ENCODE measurements around the gene NID1. TPM values are rescaled to one million over a fixed set of nuclear protein-coding genes. Genes with fewer than 3 reads are reported as not detected.
A peak's percentile ranks its signal among the peaks of the same experiment; 100 is the strongest.
"Not testable (repeated sequence)": the region's sequence is repeated elsewhere in the genome, so short reads cannot be mapped to it uniquely, and the experiment has no call there.

Gene NID1
- polyA plus RNA-seq, 1 donor: 230 TPM

- no peak for DNase-seq (ENCODE audit: low read depth)
Measured at GRCh38 chr1:236092899-236093298, 28.0 kb upstream of the NID1 start.

GRCh38 chr1:236091933-236092318 is 27.0 kb upstream of the NID1 start:
- no peak for DNase-seq (ENCODE audit: low read depth)

- DNase-seq (ENCODE audit: low read depth): no peak
Measured at GRCh38 chr1:236090741-236091147, 25.9 kb upstream of the NID1 start.

GRCh38 chr1:236089046-236089773 is 24.3 kb upstream of the NID1 start:
- no peak for DNase-seq (ENCODE audit: low read depth)

GRCh38 chr1:236086537-236086936 is 21.6 kb upstream of the NID1 start:
- DNase-seq (ENCODE audit: low read depth): no peak

- DNase-seq (ENCODE audit: low read depth): no peak
Measured at GRCh38 chr1:236085545-236086159, 20.8 kb upstream of the NID1 start.

GRCh38 chr1:236084386-236084730 is 19.5 kb upstream of the NID1 start:
- no peak for DNase-seq (ENCODE audit: low read depth)

- DNase-seq (ENCODE audit: low read depth): no peak
Measured at GRCh38 chr1:236083650-236084385, 18.9 kb upstream of the NID1 start.

GRCh38 chr1:236082526-236082925 is 17.6 kb upstream of the NID1 start:
- DNase-seq (ENCODE audit: low read depth): no peak

- no peak for DNase-seq (ENCODE audit: low read depth)
Measured at GRCh38 chr1:236081546-236082227, 16.8 kb upstream of the NID1 start.

GRCh38 chr1:236079703-236080102 is 14.8 kb upstream of the NID1 start:
- DNase-seq (ENCODE audit: low read depth): no peak

- DNase-seq (ENCODE audit: low read depth): no peak
Measured at GRCh38 chr1:236078993-236079392, 14.1 kb upstream of the NID1 start.

- not testable (repeated sequence) for DNase-seq (ENCODE audit: low read depth)
Measured at GRCh38 chr1:236078077-236078476, 13.2 kb upstream of the NID1 start.

GRCh38 chr1:236075848-236076247 is 11.0 kb upstream of the NID1 start:
- DNase-seq (ENCODE audit: low read depth): no peak

GRCh38 chr1:236073307-236073897 is 8.5 kb upstream of the NID1 start:
- DNase-seq (ENCODE audit: low read depth): no peak

- DNase-seq (ENCODE audit: low read depth): no peak
Measured at GRCh38 chr1:236072001-236072400, 7.1 kb upstream of the NID1 start.

- no peak for DNase-seq (ENCODE audit: low read depth)
Measured at GRCh38 chr1:236070753-236071152, 5.9 kb upstream of the NID1 start.

- no peak for DNase-seq (ENCODE audit: low read depth)
Measured at GRCh38 chr1:236069796-236070195, 4.9 kb upstream of the NID1 start.

GRCh38 chr1:236067854-236068454 is 3.1 kb upstream of the NID1 start:
- DNase-seq (ENCODE audit: low read depth): peak; percentile 48

GRCh38 chr1:236066828-236067386 is 2.0 kb upstream of the NID1 start:
- DNase-seq (ENCODE audit: low read depth): no peak

GRCh38 chr1:236066054-236066453 is 1.2 kb upstream of the NID1 start:
- no peak for DNase-seq (ENCODE audit: low read depth)
